ENCODE measurements around the gene SPG21.

SPG21 gene

DNA sequence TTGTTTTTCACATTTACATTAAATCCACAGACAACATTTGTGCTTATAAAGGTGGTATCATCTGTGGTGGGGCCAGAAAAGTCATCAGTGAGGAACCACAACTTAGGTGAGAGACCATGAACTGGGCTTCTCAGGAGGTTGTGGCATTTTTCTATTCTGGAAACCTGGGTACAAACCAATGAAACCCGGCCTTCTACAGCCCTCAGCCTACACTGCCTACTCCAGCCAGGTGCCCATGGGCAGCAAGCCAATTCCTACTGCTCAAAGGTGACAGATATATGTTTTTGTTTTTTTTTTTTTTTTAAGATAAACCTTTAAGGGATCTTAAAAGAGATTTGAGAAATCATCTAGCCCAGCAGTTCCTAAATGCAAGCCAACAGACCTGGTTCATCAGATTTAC lies 20.3 kb downstream of the SPG21 start:
- Histone ChIP-seq H3K9me3 (ENCODE audit: control insufficient read depth, low read length) (no peaks in the 10 kb centered on the region), H3K36me3 (ENCODE audit: control insufficient read depth, insufficient read depth, low read length) (peaks cover 30% of the 10 kb centered on the region), H3K4me3 (ENCODE audit: insufficient read depth, low read depth, low read length) (no peak overlapping the region), H3K4me1 (ENCODE audit: control insufficient read depth, insufficient read depth, low read length) (no peaks in the 10 kb centered on the region), H3K27ac (ENCODE audit: insufficient read depth, low read depth, low read length, poor library complexity, severe bottlenecking) (no peak overlapping the region), H3K27me3 (ENCODE audit: control insufficient read depth, insufficient read depth, low read length, poor library complexity, severe bottlenecking) (no peaks in the 10 kb centered on the region)
- WGBS, 2 experiments: 94 to 100% methylated on average over 1 of the region's 1 CpG

DNA sequence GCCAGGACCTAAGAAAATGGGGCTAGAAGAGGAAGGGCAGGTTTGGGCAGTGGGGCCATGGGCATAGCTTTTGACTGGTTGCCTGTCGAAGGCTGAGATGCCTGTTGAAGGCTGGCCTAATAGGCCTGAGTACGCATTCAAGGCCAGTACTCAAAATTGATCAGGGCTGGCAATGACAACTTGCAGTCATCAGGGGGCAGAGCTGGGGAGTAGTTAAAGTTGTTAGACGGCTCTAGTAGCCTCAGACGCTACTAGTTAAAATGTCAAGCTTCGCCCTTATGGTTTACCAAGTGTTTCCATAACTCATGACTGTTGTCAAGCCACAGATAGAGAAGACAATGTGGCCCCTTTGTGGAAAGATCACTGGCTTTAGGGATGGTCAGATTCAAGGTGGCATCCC lies 28.7 kb downstream of the SPG21 start:
- Histone ChIP-seq H3K9me3 (ENCODE audit: control insufficient read depth, low read length) (no peaks in the 10 kb centered on the region), H3K4me1 (ENCODE audit: control insufficient read depth, insufficient read depth, low read length) (no peaks in the 10 kb centered on the region), H3K4me3 (ENCODE audit: insufficient read depth, low read depth, low read length) (no peak overlapping the region), H3K36me3 (ENCODE audit: control insufficient read depth, insufficient read depth, low read length) (peaks cover 38% of the 10 kb centered on the region), H3K27ac (ENCODE audit: insufficient read depth, low read depth, low read length, poor library complexity, severe bottlenecking) (no peak overlapping the region), H3K27me3 (ENCODE audit: control insufficient read depth, insufficient read depth, low read length, poor library complexity, severe bottlenecking) (no peaks in the 10 kb centered on the region)
- 90 to 94% methylated on average over 5 of the region's 5 CpGs for WGBS, 2 experiments

DNA sequence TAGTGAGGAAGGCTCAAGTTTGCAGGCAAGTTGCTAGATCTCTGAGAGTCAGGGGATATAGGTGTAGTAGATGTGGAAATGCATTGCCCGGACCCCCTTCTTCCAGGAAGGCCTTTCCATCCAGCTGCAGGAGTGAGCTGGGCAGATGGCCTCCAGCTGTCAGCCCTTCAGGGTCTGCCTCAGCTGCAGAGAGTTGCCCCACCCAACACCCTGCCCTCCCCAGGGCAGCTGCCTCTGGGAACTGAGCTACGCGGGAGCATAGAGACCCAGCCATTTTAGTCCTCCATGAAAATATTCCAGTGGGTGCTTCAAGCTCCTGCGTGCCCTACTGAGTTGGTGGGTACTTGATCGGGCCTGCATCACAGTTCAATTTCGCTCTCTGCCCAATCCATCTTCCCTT lies 29.6 kb downstream of the SPG21 start:
- Histone ChIP-seq H3K9me3 (ENCODE audit: control insufficient read depth, low read length) (no peaks in the 10 kb centered on the region), H3K4me3 (ENCODE audit: insufficient read depth, low read depth, low read length) (no peak overlapping the region), H3K27me3 (ENCODE audit: control insufficient read depth, insufficient read depth, low read length, poor library complexity, severe bottlenecking) (no peaks in the 10 kb centered on the region), H3K4me1 (ENCODE audit: control insufficient read depth, insufficient read depth, low read length) (no peaks in the 10 kb centered on the region), H3K36me3 (ENCODE audit: control insufficient read depth, insufficient read depth, low read length) (peaks cover 37% of the 10 kb centered on the region), H3K27ac (ENCODE audit: insufficient read depth, low read depth, low read length, poor library complexity, severe bottlenecking) (no peak overlapping the region)
- 94 to 96% methylated on average over 6 of the region's 6 CpGs for WGBS, 2 experiments

DNA sequence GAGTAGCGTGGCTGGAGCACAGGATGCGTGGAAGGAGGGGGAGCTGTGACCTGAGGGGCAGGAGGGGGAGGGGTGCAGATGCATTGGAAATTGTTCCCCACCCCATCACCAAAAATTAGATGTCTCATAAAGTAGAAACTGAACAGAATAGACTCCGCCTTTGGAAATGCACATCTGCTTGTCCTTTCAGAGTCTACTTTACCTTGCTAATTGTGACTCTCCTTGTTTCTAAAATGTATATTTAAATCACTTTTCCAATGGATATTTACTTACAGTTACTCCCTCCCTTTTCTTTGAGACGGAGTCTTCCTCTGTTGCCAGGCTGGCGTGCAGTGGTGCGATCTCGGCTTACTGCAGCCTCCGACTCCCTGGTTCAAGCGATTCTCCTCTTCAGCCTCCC lies 30.6 kb downstream of the SPG21 start:
- no peak overlapping the region for H3K4me3 ChIP-seq (ENCODE audit: insufficient read depth, low read depth, low read length)
- no peak overlapping the region for H3K27ac ChIP-seq (ENCODE audit: insufficient read depth, low read depth, low read length, poor library complexity, severe bottlenecking)
- H3K27me3 ChIP-seq (ENCODE audit: control insufficient read depth, insufficient read depth, low read length, poor library complexity, severe bottlenecking): no peaks in the 10 kb centered on the region
- WGBS, 2 experiments: 91 to 94% methylated on average over 8 to 9 of the region's 9 CpGs
- no peaks in the 10 kb centered on the region for H3K9me3 ChIP-seq (ENCODE audit: control insufficient read depth, low read length)
- no peaks in the 10 kb centered on the region for H3K4me1 ChIP-seq (ENCODE audit: control insufficient read depth, insufficient read depth, low read length)
- peaks cover 29% of the 10 kb centered on the region for H3K36me3 ChIP-seq (ENCODE audit: control insufficient read depth, insufficient read depth, low read length)

DNA sequence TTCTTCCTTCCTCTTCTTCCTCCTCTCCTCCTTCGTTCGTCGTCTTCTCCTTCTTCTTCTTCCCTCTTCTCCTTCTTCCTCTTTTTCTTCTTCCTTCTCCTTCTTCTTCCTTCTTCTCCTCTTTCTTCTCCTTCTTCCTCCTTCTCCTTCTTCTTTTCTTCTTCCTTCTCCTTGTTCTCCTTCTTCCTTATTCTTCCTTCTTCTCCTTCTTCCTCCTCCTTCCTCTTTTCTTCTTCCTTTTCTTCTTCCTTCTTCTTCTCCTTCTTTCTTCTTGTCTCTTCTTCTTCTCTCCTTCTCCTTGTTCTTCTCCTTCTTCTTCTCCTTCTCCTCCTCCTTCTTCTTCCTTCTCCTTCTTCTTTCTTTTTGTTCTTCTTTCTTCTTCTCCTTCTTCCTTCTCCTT lies 35.3 kb downstream of the SPG21 start:
- no peaks in the 10 kb centered on the region for H3K4me1 ChIP-seq (ENCODE audit: control insufficient read depth, insufficient read depth, low read length)
- no peaks in the 10 kb centered on the region for H3K9me3 ChIP-seq (ENCODE audit: control insufficient read depth, low read length)
- H3K27ac ChIP-seq (ENCODE audit: insufficient read depth, low read depth, low read length, poor library complexity, severe bottlenecking): no peak overlapping the region
- 92 to 95% methylated on average over 2 of the region's 3 CpGs for WGBS, 2 experiments
- H3K27me3 ChIP-seq (ENCODE audit: control insufficient read depth, insufficient read depth, low read length, poor library complexity, severe bottlenecking): no peaks in the 10 kb centered on the region
- no peak overlapping the region for H3K4me3 ChIP-seq (ENCODE audit: insufficient read depth, low read depth, low read length)
- peaks cover 6% of the 10 kb centered on the region for H3K36me3 ChIP-seq (ENCODE audit: control insufficient read depth, insufficient read depth, low read length)

DNA sequence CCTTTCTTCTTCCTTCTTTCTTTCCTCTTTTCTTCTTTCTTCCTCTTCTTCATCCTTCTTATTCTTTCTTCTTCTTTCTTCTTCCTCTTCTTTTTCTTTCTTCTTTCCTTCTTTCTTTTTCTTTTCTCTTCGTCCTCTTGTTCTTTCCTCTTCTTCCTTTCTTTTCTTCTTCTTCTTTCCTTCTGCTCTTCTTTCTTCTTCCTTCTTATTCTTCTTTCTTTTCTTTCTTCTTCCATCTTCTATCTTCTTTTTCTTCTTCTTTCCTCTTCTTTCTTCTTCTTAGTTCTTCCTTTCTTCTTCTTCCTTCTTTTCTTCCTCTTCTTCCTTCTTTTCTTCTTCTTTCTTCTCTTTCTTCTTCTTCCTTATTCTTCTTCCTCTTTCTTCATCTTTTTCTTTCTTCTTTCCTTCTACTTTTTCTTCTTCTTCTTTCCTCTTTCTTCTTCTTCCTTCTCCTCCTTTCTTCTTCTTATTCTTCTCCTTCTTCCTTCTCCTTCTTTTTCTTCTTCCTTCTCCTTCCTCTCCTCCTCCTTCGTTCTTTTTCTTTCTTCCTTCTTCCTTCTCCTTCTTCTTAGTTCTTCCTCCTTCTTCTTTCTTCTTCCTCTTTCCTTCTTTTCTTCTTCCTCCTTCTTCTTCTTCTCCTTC lies 37.8 kb downstream of the SPG21 start:
- no peaks in the 10 kb centered on the region for H3K9me3 ChIP-seq (ENCODE audit: control insufficient read depth, low read length)
- no peaks in the 10 kb centered on the region for H3K27me3 ChIP-seq (ENCODE audit: control insufficient read depth, insufficient read depth, low read length, poor library complexity, severe bottlenecking)
- H3K27ac ChIP-seq (ENCODE audit: insufficient read depth, low read depth, low read length, poor library complexity, severe bottlenecking): no peak overlapping the region
- H3K4me3 ChIP-seq (ENCODE audit: insufficient read depth, low read depth, low read length): no peak overlapping the region
- H3K36me3 ChIP-seq (ENCODE audit: control insufficient read depth, insufficient read depth, low read length): no peaks in the 10 kb centered on the region
- WGBS, 2 experiments: 93 to 95% methylated on average over 2 of the region's 2 CpGs
- no peaks in the 10 kb centered on the region for H3K4me1 ChIP-seq (ENCODE audit: control insufficient read depth, insufficient read depth, low read length)

DNA sequence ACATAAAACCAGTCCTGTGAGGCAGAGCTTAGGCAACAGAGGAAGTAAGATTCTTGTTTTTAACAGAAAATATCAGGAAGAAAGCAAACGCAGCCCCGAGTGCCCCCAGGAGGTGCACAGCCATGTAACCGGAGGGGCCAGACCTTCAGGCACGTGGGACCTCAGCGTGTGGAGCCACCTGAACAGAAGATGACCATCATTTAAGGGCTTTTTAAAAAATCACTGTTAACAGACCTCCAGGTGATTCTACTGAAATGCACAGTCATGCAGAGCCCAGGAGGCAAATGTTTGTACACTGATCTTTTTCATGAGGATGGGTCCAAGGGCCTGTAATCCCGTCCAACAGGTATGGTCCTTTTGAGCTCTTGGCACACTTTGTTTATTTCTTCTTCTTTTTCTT lies 38.8 kb downstream of the SPG21 start:
- Histone ChIP-seq H3K27ac (ENCODE audit: insufficient read depth, low read depth, low read length, poor library complexity, severe bottlenecking) (no peak overlapping the region), H3K36me3 (ENCODE audit: control insufficient read depth, insufficient read depth, low read length) (no peaks in the 10 kb centered on the region), H3K4me1 (ENCODE audit: control insufficient read depth, insufficient read depth, low read length) (no peaks in the 10 kb centered on the region), H3K27me3 (ENCODE audit: control insufficient read depth, insufficient read depth, low read length, poor library complexity, severe bottlenecking) (no peaks in the 10 kb centered on the region), H3K4me3 (ENCODE audit: insufficient read depth, low read depth, low read length) (no peak overlapping the region), H3K9me3 (ENCODE audit: control insufficient read depth, low read length) (no peaks in the 10 kb centered on the region)
- WGBS, 2 experiments: 94 to 95% methylated on average over 6 of the region's 6 CpGs

DNA sequence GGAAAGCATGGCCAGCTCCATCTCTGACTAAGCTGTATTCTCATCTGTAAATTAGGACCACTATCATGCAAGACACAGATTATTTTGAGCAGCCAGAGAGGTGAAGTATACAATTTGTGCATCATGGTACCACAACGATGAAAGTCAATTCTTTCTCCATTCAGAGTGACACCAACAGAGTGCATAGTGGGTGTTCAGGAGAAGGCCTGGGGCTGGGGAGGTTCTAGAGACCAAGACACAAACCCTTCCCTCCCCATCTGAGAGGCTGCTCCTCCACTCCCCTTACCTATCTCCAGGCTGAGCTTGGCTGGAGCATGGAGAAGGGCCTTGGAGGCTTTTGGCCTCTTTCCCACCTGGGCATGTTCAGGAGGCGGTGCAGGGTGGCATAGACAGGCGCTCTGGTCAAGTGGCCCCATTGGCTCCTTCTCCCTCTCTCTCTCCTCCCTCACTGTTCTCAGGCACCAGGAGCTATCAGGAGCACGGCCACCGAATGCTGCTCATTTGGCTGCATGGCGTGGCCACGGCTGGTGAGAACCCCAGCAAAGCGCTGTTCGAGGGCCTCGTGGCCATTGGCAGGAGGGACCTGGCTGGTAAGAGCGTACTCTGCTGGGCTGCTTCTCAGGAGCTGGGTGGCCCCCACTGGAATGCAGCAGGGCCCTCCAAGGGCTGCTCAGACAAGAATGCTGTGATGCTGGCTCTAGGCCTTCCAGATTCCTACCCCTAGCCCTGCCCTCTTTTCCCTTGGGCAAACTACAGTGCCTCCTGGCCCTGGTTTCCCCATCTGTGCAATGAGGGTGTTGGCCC lies 40.1 kb downstream of the SPG21 start:
- Histone ChIP-seq H3K9me3 (ENCODE audit: control insufficient read depth, low read length) (no peaks in the 10 kb centered on the region), H3K36me3 (ENCODE audit: control insufficient read depth, insufficient read depth, low read length) (no peaks in the 10 kb centered on the region), H3K27me3 (ENCODE audit: control insufficient read depth, insufficient read depth, low read length, poor library complexity, severe bottlenecking) (no peaks in the 10 kb centered on the region), H3K27ac (ENCODE audit: insufficient read depth, low read depth, low read length, poor library complexity, severe bottlenecking) (no peak overlapping the region), H3K4me1 (ENCODE audit: control insufficient read depth, insufficient read depth, low read length) (no peaks in the 10 kb centered on the region), H3K4me3 (ENCODE audit: insufficient read depth, low read depth, low read length) (no peak overlapping the region)
- WGBS, 2 experiments: 95 to 96% methylated on average over 11 of the region's 11 CpGs

DNA sequence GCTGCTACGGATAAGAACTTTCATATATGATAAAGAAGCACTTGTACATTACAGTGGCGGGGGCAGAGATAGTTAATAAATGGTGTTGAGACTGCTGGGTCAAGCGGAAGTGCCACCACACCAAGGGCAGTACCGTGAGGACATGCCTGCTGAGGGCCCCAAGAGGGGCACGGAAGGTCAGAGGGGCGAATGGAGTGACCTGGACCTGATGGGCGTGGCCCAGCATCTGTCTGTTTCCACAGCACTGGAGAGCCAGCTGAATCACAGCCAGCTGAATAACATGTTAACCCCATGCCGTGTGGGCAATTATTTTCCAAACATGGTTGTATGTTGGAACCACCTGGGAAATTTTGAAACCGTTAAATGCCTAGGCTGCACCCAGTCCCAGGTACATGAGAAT lies 40.8 kb downstream of the SPG21 start:
- 93 to 94% methylated on average over 9 of the region's 9 CpGs for WGBS, 2 experiments
- Histone ChIP-seq H3K4me1 (ENCODE audit: control insufficient read depth, insufficient read depth, low read length) (no peaks in the 10 kb centered on the region), H3K27ac (ENCODE audit: insufficient read depth, low read depth, low read length, poor library complexity, severe bottlenecking) (no peak overlapping the region), H3K9me3 (ENCODE audit: control insufficient read depth, low read length) (no peaks in the 10 kb centered on the region), H3K27me3 (ENCODE audit: control insufficient read depth, insufficient read depth, low read length, poor library complexity, severe bottlenecking) (no peaks in the 10 kb centered on the region), H3K36me3 (ENCODE audit: control insufficient read depth, insufficient read depth, low read length) (no peaks in the 10 kb centered on the region), H3K4me3 (ENCODE audit: insufficient read depth, low read depth, low read length) (no peak overlapping the region)

DNA sequence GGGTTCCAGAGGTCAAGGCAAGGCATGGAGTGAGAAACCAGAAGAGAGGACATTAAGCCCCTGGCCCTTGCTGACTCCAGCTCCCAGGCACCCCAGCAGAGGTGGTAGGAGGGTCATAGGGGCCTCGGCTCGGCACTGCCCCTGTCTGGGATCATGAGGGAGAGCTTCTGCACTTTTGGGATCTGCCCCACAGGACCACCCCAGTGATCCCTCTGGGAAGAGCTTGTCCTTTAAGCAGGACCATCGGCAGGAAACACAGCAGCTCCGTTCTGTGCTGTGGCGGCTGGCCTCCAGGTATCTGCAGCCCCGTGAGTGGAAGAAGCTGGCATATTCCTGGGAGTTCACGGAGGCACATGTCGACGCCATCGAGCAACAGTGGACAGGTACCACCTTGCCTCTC lies 42.5 kb downstream of the SPG21 start:
- Histone ChIP-seq H3K9me3 (ENCODE audit: control insufficient read depth, low read length) (no peaks in the 10 kb centered on the region), H3K27ac (ENCODE audit: insufficient read depth, low read depth, low read length, poor library complexity, severe bottlenecking) (no peak overlapping the region), H3K4me1 (ENCODE audit: control insufficient read depth, insufficient read depth, low read length) (peaks cover 3% of the 10 kb centered on the region), H3K27me3 (ENCODE audit: control insufficient read depth, insufficient read depth, low read length, poor library complexity, severe bottlenecking) (no peaks in the 10 kb centered on the region), H3K36me3 (ENCODE audit: control insufficient read depth, insufficient read depth, low read length) (no peaks in the 10 kb centered on the region), H3K4me3 (ENCODE audit: insufficient read depth, low read depth, low read length) (no peak overlapping the region)
- WGBS, 2 experiments: 91 to 93% methylated on average over 10 of the region's 10 CpGs
